Right lobe of liver (tissue), 6 donors: ENCODE measurements around the gene SNPH. TPM values are rescaled to one million over a fixed set of nuclear protein-coding genes. Genes with fewer than 3 reads are reported as not detected.

Experiments used
- ATAC-seq, 4 donors: fragments of 200-7000 bp; cut with Tn5 transposase; one replicate each; pipeline ENCODE4 v1.9.1; 2020; ENCODE audit warnings: mild to moderate bottlenecking in 4 of 4, moderate library complexity in 4 of 4
- DNase-seq, 3 donors: peaks; one replicate each; pipeline ENCODE4 v3.0.0-alpha.2; 2020
- H3K27ac ChIP-seq, 3 donors: fragments of 200-600 bp; one replicate each; pipeline ENCODE4 v1.8.0; 2022
- H3K27me3 ChIP-seq, 2 donors: fragments of 200-600 bp; one replicate each; pipeline ENCODE4 v1.8.0; 2022
- H3K36me3 ChIP-seq, 4 donors: fragments of 200-600 bp; sonication (generic) in 1 of 4; one replicate each; pipeline versions ENCODE4 v1.5.1 to v1.8.0; 2017 to 2022; ENCODE audit warnings: control low read depth in 1 of 4
- H3K4me1 ChIP-seq, 4 donors: fragments of 200-600 bp; sonication (generic) in 1 of 4; one replicate each; pipeline versions ENCODE4 v1.5.1 to v1.8.0; 2017 to 2022; ENCODE audit warnings: control low read depth in 1 of 4
- H3K4me3 ChIP-seq, 3 donors: fragments of 200-600 bp; one replicate each; pipeline ENCODE4 v1.8.0; 2022
- H3K9me3 ChIP-seq, 4 donors: fragments of 200-600 bp; sonication (generic) in 1 of 4; one replicate each; pipeline versions ENCODE4 v1.5.1 to v1.8.0; 2017 to 2022; ENCODE audit warnings: control low read depth in 1 of 4
- POLR2A ChIP-seq: fragments of 450-650 bp; IDR thresholded peaks from one replicate; pipeline ENCODE4 v1.6.1; 2017; ENCODE audit warnings: antibody characterized with exemption, mild to moderate bottlenecking
- WGBS: methylation state at CpG from one replicate; pipeline ENCODE4 v1.1.6; 2018; ENCODE audit warnings: low coverage, low lambda C conversion rate; ENCODE audit not compliant: insufficient coverage; ENCODE audit errors: missing lambda C conversion rate; 5-methylcytosine and 5-hydroxymethylcytosine counted together
- intact Hi-C, 2 donors: fragments of 100-400 bp; cut with DNase I; formaldehyde crosslinking; loops; one replicate each; pipeline versions ENCODE4 v1.11.2 to v1.14.1; 2022
- total RNA-seq, 6 experiments: library from RNA; depleted of rRNA in 2 of 6; stranded (reverse); fragments of >200 nt in 2 of 6; fragmentation: NEBNext Ultra II Directional in 3 of 6; extraction: Animal tissue kit (Norgen Biotek cat#: 25700) in 3 of 6; gene quantifications; one replicate each; pipeline versions ENCODE4 v1.1.0 to v1.2.4, GENCODE V29; 2016 to 2023
- TF ChIP-seq, protein P1 (sequence below), 4 donors: fragments of 200-600 bp in 3 of 4; fragments of 450-650 bp in 1 of 4; IDR thresholded peaks; one replicate each; pipeline versions ENCODE4 v1.5.1 to v1.8.0; 2016 to 2022; ENCODE audit warnings: antibody characterized with exemption in 4 of 4, mild to moderate bottlenecking in 2 of 4
- donor health status: DM: no; HTN: yes; CAD: no.
- donor health status: DM: no; HTN: no; CAD: no.
- donor health status: DM: no; HTN: no; CAD: no.
- donor health status: DM: no; HTN: yes; CAD: no.
- donor health status: DM: no; HTN: yes; CAD: no.

Gene SNPH
- total RNA-seq, 6 experiments from 2014 or later: 0.11 to 0.61 (median 0.12) TPM

DNA sequence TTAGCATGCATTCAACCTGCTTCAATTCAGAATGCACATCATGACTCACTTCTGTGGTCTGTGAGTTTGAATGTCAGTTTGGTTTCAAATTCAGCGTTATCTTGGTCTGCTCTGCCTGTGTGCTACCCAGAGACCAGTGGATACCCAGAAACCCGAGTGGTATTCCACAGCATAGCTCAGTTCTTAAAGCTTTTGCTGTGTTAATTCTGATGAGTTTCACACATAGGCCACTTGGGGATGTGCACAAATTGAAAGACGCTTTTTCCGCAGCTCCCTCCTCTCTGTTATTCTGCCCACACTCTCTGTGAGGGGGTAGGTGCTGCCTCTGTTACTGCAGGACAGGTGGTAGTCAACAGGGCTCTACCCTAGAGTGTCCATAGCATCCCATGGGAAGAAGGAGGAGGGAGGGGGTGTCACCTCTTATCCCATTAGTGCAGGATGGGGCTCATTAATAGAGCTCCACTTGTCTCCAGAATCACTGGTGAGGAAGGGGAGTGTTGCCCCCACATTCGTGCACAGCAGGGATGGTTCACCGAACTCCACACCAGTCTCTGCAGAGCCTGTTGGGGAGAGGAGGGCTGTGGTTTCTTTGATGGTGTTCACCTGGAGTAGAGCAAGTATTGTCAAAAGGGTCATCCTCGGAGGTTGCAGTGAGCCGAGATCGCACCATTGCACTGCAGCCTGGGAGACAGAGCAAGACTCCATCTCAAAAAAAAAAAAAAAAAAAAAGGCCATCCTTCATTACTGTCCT, 92.0 kb downstream of the SNPH start:
- TF ChIP-seq POLR2A: no peak
- TF ChIP-seq, protein P1, sequence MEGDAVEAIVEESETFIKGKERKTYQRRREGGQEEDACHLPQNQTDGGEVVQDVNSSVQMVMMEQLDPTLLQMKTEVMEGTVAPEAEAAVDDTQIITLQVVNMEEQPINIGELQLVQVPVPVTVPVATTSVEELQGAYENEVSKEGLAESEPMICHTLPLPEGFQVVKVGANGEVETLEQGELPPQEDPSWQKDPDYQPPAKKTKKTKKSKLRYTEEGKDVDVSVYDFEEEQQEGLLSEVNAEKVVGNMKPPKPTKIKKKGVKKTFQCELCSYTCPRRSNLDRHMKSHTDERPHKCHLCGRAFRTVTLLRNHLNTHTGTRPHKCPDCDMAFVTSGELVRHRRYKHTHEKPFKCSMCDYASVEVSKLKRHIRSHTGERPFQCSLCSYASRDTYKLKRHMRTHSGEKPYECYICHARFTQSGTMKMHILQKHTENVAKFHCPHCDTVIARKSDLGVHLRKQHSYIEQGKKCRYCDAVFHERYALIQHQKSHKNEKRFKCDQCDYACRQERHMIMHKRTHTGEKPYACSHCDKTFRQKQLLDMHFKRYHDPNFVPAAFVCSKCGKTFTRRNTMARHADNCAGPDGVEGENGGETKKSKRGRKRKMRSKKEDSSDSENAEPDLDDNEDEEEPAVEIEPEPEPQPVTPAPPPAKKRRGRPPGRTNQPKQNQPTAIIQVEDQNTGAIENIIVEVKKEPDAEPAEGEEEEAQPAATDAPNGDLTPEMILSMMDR (IDR thresholded peaks at IDR 0.05): no peak
- 92% methylated on average over 4 of the region's 9 CpGs for WGBS
- H3K4me3 ChIP-seq: no peak overlapping the region
- ATAC-seq: no peak
- no peaks in the 10 kb centered on the region for H3K9me3 ChIP-seq
- intact Hi-C loops: no loop called here
- DNase-seq: no peak
- H3K36me3 ChIP-seq: peaks cover 0 to 9% (median 0%) of the 10 kb centered on the region in 4 donors
- no peaks in the 10 kb centered on the region for H3K4me1 ChIP-seq
- no peaks in the 10 kb centered on the region for H3K27me3 ChIP-seq
- H3K27ac ChIP-seq: no peak overlapping the region

Other genes with a start within 250 kb of the SNPH start
- gene PSMF1, start 147.7 kb upstream of the SNPH start, total RNA-seq: 100 to 1,000 TPM in 5 of 6 experiments, 10 to 100 TPM in 1; 82.5 to 260 (median 116) TPM
- gene TMEM74B, start 81.3 kb upstream of the SNPH start, total RNA-seq: 1 to 10 TPM in 4 of 6 experiments, under 1 TPM in 2; 0.37 to 2.8 (median 1.8) TPM
- under 1 TPM in 1 of 6 experiments, not detected in 5; 0.19 TPM for gene C20orf202, start 62.8 kb upstream of the SNPH start, total RNA-seq
- gene RAD21L1, start 40.2 kb upstream of the SNPH start, total RNA-seq: not detected
- 10 to 100 TPM in 3 of 6 experiments, 1 to 10 TPM in 3; 2.0 to 43.3 (median 16.6) TPM for gene SDCBP2, start 62.8 kb downstream of the SNPH start, total RNA-seq
- 10 to 100 TPM; 56.9 to 86.9 (median 63.4) TPM for gene FKBP1A, start 126.8 kb downstream of the SNPH start, total RNA-seq
- 10 to 100 TPM; 40.8 to 53.5 (median 43.4) TPM for gene NSFL1C, start 200.6 kb downstream of the SNPH start, total RNA-seq
- gene SIRPB2, start 225.1 kb downstream of the SNPH start, total RNA-seq: 1 to 10 TPM in 5 of 6 experiments, under 1 TPM in 1; 0.55 to 5.6 (median 2.4) TPM